Activated CD4-positive, CD25-positive, alpha-beta regulatory T cell (primary cell): ENCODE measurements around the gene OTUB1.
"Not testable (repeated sequence)": the region's sequence is repeated elsewhere in the genome, so short reads cannot be mapped to it uniquely, and the experiment has no call there.

ENCODE experiments used
- DNase-seq, 4 experiments: peaks; one replicate each; lab custom pipeline; 2025; lab: John Stamatoyannopoulos, UW

Gene OTUB1

DNA sequence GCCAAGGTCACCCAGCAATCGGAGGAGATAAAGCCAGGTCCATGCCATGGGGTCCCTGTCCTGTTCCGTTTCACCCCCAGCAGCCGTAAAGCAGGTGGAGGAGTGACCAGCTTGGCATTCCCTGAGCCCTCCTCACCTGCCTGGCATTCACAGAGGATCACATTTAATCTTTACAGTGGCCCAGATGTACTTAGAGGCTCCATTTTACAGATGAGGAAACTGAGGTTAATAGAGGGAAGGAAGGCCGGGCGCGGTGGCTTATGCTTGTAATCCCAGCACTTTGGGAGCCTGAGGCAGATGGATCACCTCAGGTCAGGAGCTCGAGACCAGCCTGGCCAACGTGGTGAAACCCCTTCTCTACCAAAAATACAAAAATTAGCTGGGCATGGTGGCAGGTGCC, 61.1 kb downstream of the OTUB1 start:
- DNase-seq: not testable (repeated sequence)
